Measurements from ENCODE around the gene ZBTB9. TPM values are rescaled to one million over a fixed set of nuclear protein-coding genes. Genes with fewer than 3 reads are reported as not detected.

The ZBTB9 gene
- total RNA-seq, 2 donors from 2014 or later = 1.8 to 5.3 TPM

GRCh38 chr6:33433544-33434191, 20.7 kb upstream of the ZBTB9 start:
- no peak overlapping the region for H3K27ac ChIP-seq
- 46 to 56% methylated on average over 14 to 16 of the region's 17 CpGs for WGBS, 2 donors
- ATAC-seq = no peak

GRCh38 chr6:33434961-33435360, 19.4 kb upstream of the ZBTB9 start:
- intact Hi-C loops (cut with DNase I) = no loop called here

More at GRCh38 chr6:33433544-33434191, 20.7 kb upstream of the ZBTB9 start:
- no peaks in the 10 kb centered on the region for H3K27me3 ChIP-seq
- peaks cover under 1% of the 10 kb centered on the region for H3K4me1 ChIP-seq
- intact Hi-C loops (cut with DNase I) = no loop called here
- no peak for DNase-seq
- H3K4me3 ChIP-seq = no peak overlapping the region
- TF ChIP-seq POLR2A (IDR thresholded peaks at IDR 0.05) = no peak
- TF ChIP-seq CTCF (IDR thresholded peaks at IDR 0.05) = no peak
- no peaks in the 10 kb centered on the region for H3K36me3 ChIP-seq (replicated peaks in 1 of 2; ENCODE audit: insufficient read depth in 1 of 2, low read depth in 2 of 2)
- H3K9me3 ChIP-seq = no peaks in the 10 kb centered on the region

GRCh38 chr6:33437666-33438065, 16.7 kb upstream of the ZBTB9 start:
- H3K4me3 ChIP-seq = no peak overlapping the region
- 90 to 93% methylated on average over 16 to 18 of the region's 18 CpGs for WGBS, 2 donors
- no peaks in the 10 kb centered on the region for H3K36me3 ChIP-seq (replicated peaks in 1 of 2; ENCODE audit: insufficient read depth in 1 of 2, low read depth in 2 of 2)
- DNase-seq (no peak), ATAC-seq (no peak)
- TF ChIP-seq CTCF (IDR thresholded peaks at IDR 0.05) (no peak), POLR2A (IDR thresholded peaks at IDR 0.05) (no peak)
- no peaks in the 10 kb centered on the region for H3K4me1 ChIP-seq
- intact Hi-C loops (cut with DNase I) = no loop called here
- no peak overlapping the region for H3K27ac ChIP-seq
- H3K27me3 ChIP-seq = no peaks in the 10 kb centered on the region
- H3K9me3 ChIP-seq = no peaks in the 10 kb centered on the region

More at GRCh38 chr6:33434961-33435360, 19.4 kb upstream of the ZBTB9 start:
- DNase-seq (no peak), ATAC-seq (no peak)
- no peak overlapping the region for H3K4me3 ChIP-seq
- 81 to 96% methylated on average over 4 of the region's 4 CpGs for WGBS, 2 donors
- H3K27me3 ChIP-seq = no peaks in the 10 kb centered on the region
- no peak overlapping the region for H3K27ac ChIP-seq
- H3K36me3 ChIP-seq (replicated peaks in 1 of 2; ENCODE audit: insufficient read depth in 1 of 2, low read depth in 2 of 2) = no peaks in the 10 kb centered on the region
- H3K4me1 ChIP-seq = no peaks in the 10 kb centered on the region
- TF ChIP-seq POLR2A (IDR thresholded peaks at IDR 0.05) = no peak
- TF ChIP-seq CTCF (IDR thresholded peaks at IDR 0.05) = no peak
- H3K9me3 ChIP-seq = no peaks in the 10 kb centered on the region

GRCh38 chr6:33438978-33439594, 15.3 kb upstream of the ZBTB9 start:
- Histone ChIP-seq H3K27ac (no peak overlapping the region), H3K36me3 (replicated peaks in 1 of 2; ENCODE audit: insufficient read depth in 1 of 2, low read depth in 2 of 2) (no peaks in the 10 kb centered on the region), H3K4me1 (no peaks in the 10 kb centered on the region), H3K4me3 (no peak overlapping the region), H3K27me3 (no peaks in the 10 kb centered on the region), H3K9me3 (no peaks in the 10 kb centered on the region)
- no peak for DNase-seq
- 84 to 85% methylated on average over 3 of the region's 3 CpGs for WGBS, 2 donors
- no peak for ATAC-seq
- TF ChIP-seq POLR2A (IDR thresholded peaks at IDR 0.05) (no peak), CTCF (IDR thresholded peaks at IDR 0.05) (no peak)
- intact Hi-C loops (cut with DNase I) = no loop called here
